ENCODE results near the gene ABCA4.
A peak's percentile ranks its signal among the peaks of the same experiment; 100 is the strongest.
"Not testable (repeated sequence)": the region's sequence is repeated elsewhere in the genome, so short reads cannot be mapped to it uniquely, and the experiment has no call there.

ABCA4 gene

DNA sequence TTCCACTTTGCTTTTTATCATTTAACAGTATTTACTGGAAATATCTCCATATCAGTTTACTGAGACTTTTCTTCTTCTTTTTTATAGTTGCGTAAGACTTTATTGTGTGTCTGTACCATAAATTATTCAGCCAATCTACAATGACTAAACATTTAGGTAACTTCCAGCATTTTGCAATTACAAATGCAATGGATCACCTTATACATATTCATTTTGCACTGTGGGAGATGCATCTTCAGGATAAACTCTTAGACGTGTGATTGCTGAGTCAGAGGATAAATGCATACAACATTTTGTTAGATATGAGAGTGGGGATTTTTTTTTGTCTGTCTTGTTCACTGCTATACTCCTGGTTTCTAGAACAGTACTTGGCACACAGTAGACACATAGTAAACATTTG, 116.0 kb downstream of the ABCA4 start:
- Histone ChIP-seq H3K9me3 (ENCODE audit: low read depth, low read length) (no peaks in the 10 kb centered on the region), H3K36me3 (ENCODE audit: insufficient read depth, low read length) (no peaks in the 10 kb centered on the region), H3K4me3 (peak overlapping the region; percentile 12; the same call in 1 of the 2 replicates), H3K9ac (ENCODE audit: insufficient read length) (no peak overlapping the region), H3K27ac (peak overlapping the region; percentile 55; the same call in 1 of the 2 replicates)
- TF ChIP-seq POLR2AphosphoS5 (IDR thresholded peaks at IDR 0.05; ENCODE audit: borderline replicate concordance, low read depth, low read length) (no peak), EZH2 (IDR thresholded peaks at IDR 0.05) (no peak), FOXP2 (optimal IDR thresholded peaks at IDR 0.05; ENCODE audit: control extremely low read depth, extremely low read length, insufficient read depth) (no peak)
- peak; percentile 40 for DNase-seq (ENCODE audit: low read depth, low spot score)

DNA sequence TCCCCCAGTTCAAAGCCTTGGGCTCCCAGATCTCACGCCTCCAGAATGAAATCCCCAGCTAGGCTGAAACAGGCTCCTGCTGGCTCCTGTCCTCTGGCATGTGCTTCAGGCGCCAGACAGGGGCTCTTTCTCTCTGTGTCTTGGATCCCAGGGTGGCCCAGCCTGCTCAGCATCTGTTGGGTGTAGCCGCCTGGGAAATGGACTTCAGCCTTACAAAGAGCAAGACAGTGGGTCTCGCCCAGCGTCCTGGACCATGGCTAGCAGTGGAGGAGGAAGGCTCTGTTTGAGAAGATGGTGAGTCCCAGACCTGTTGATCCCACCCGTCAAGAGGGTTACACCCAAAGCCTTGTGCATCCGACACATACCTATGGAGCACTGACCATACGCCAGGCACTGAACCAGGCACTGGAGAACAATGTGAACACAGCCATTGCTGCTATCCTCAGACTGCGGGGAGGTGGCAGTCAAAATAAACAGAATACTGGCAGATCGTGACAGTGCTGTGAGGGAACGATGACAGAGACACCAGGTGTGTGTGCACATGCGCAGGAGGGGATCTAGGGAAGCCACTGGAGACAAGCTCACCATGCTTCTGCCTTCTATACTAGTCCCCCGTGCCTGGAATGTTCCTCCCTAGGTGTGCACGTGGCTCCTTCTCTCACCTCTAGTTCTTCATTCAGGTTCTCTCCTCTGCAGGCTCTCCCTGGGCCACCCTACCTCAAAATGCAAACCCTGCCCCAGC, 118.7 kb downstream of the ABCA4 start:
- H3K36me3 ChIP-seq (ENCODE audit: insufficient read depth, low read length): no peaks in the 10 kb centered on the region
- DNase-seq (ENCODE audit: low read depth, low spot score): no peak

DNA sequence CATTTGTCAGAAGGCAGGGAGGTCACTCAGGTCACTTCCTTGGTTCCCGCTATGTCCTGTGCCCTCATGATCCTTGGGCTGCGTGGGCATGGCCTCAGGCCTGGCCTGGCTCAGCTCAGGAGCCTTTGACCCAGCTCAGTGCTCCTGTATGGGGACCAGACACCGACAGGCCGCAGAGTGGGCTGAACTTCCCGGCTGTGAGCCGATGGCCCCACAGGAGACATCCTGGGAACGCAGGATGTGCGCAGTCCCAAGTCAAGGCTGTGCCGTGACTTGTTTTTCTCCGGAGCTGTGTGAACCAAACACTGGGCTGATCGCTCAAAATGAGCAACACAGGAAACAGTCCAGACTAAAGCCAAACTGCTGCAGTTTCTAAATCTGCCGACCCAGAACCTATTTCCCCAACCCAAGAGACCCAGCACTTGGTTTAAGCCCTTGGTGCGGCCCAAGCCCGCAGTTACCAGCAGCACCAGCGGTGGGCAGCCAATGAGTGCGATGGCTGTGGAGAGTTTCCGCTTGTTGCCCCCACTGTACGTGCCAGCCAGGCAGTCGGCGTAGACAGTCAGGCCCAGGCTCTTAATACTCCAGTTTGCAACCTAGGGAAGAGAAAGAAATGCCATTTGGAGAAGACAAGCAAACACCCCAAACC, 119.4 kb downstream of the ABCA4 start:
- DNase-seq (ENCODE audit: low read depth, low spot score): no peak
- TF ChIP-seq FOXP2 (optimal IDR thresholded peaks at IDR 0.05; ENCODE audit: control extremely low read depth, extremely low read length, insufficient read depth): no peak
- no peak for TF ChIP-seq EZH2 (IDR thresholded peaks at IDR 0.05)
- no peak for TF ChIP-seq POLR2AphosphoS5 (IDR thresholded peaks at IDR 0.05; ENCODE audit: borderline replicate concordance, low read depth, low read length)
- Histone ChIP-seq H3K4me3 (no peak overlapping the region), H3K9me3 (ENCODE audit: low read depth, low read length) (no peaks in the 10 kb centered on the region), H3K27ac (no peak overlapping the region), H3K36me3 (ENCODE audit: insufficient read depth, low read length) (no peaks in the 10 kb centered on the region), H3K9ac (ENCODE audit: insufficient read length) (no peak overlapping the region)

More for the DNA sequence above, 118.7 kb downstream of the ABCA4 start:
- Histone ChIP-seq H3K4me3 (no peak overlapping the region), H3K9ac (ENCODE audit: insufficient read length) (no peak overlapping the region), H3K9me3 (ENCODE audit: low read depth, low read length) (no peaks in the 10 kb centered on the region), H3K27ac (no peak overlapping the region)
- no peak for TF ChIP-seq POLR2AphosphoS5 (IDR thresholded peaks at IDR 0.05; ENCODE audit: borderline replicate concordance, low read depth, low read length)
- no peak for TF ChIP-seq EZH2 (IDR thresholded peaks at IDR 0.05)
- no peak for TF ChIP-seq FOXP2 (optimal IDR thresholded peaks at IDR 0.05; ENCODE audit: control extremely low read depth, extremely low read length, insufficient read depth)

DNA sequence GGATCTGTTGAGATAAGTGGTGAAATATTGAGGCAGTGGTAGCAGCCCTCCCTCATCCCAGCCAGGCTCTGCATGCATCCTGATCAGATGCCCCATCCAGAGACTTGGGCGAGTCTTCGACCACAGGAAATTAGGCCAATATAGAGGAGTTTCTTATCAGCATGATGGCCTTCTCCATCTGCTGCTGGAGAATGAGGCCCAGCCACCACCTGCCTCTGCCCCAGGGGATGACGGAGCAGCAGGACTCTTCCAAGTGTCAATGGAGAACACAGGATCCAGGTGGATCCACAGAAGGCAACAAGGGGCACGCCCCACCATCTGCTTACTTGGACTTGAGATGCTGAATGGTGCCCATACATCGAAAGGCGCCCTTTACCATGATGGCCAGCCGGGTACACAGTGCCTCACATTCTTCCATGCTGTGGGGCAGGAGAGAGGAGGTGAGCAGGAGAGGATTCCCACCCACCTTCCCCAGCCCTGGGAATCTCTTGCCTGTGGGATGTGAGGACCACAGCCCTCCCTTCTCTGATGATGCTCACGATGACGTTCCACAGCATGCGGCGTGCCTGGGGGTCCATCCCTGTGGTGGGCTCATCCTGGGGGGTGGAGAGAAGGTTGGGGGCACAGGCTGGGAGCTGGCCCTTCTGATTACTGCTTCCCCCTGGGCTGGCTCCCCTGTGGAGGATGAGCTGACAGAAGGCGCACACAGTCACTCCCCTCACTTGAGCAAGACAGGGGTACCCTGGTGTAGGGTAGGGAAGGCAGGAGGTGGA, 120.3 kb downstream of the ABCA4 start:
- no peak for DNase-seq (ENCODE audit: low read depth, low spot score)
- Histone ChIP-seq H3K27ac (no peak overlapping the region), H3K9ac (ENCODE audit: insufficient read length) (no peak overlapping the region), H3K9me3 (ENCODE audit: low read depth, low read length) (no peaks in the 10 kb centered on the region), H3K36me3 (ENCODE audit: insufficient read depth, low read length) (no peaks in the 10 kb centered on the region), H3K4me3 (no peak overlapping the region)
- TF ChIP-seq EZH2 (IDR thresholded peaks at IDR 0.05) (no peak), FOXP2 (optimal IDR thresholded peaks at IDR 0.05; ENCODE audit: control extremely low read depth, extremely low read length, insufficient read depth) (no peak), POLR2AphosphoS5 (IDR thresholded peaks at IDR 0.05; ENCODE audit: borderline replicate concordance, low read depth, low read length) (no peak)

DNA sequence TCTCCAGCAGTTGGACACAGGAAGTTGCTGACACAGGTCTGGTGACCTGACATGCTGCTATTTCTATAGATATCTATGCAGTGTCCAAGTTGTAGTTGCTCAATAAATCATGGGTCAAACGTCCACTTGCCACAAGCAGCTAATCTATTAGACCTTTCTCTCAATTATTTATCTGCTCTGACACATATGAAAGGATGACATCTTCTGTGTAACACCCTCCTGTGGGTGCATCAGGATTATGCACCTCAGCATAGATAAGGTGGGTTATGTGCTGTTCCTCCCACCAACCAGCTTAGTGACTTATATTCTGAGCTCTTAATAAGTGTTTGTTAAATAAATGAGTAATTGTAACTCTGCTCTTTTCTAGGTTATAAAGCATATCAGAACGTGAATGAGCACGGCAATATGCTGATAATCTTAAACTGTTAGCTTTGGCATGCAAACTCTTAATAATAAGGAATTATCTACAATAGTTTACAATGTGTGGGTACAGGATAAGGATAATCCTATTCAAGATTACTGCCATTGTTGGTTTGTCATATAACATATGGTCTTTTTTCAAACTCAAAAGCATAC, 121.0 kb downstream of the ABCA4 start:
- no peaks in the 10 kb centered on the region for H3K9me3 ChIP-seq (ENCODE audit: low read depth, low read length)
- H3K27ac ChIP-seq: no peak overlapping the region
- H3K9ac ChIP-seq (ENCODE audit: insufficient read length): no peak overlapping the region
- H3K36me3 ChIP-seq (ENCODE audit: insufficient read depth, low read length): no peaks in the 10 kb centered on the region
- no peak for DNase-seq (ENCODE audit: low read depth, low spot score)
- TF ChIP-seq FOXP2 (optimal IDR thresholded peaks at IDR 0.05; ENCODE audit: control extremely low read depth, extremely low read length, insufficient read depth) (no peak), EZH2 (IDR thresholded peaks at IDR 0.05) (no peak), POLR2AphosphoS5 (IDR thresholded peaks at IDR 0.05; ENCODE audit: borderline replicate concordance, low read depth, low read length) (no peak)
- H3K4me3 ChIP-seq: no peak overlapping the region

DNA sequence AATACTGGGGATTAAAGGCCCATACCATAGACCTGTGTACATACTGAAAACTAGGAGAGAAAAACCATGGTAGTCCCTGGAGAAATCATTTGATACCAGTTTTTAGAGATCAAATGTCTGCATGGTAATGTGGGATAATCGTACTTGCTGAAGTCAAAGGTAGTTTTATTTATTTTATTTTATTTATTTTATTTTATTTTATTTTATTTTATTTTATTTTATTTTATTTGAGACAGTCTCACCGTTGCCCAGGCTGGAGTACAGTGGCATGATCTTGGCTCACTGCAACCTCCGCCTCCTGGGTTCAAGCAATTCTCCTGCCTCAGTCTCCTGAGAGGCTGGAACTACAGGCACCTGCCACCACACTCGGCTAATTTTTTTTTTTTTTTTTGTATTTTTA, 122.4 kb downstream of the ABCA4 start:
- H3K9ac ChIP-seq (ENCODE audit: insufficient read length); H3K36me3 ChIP-seq (ENCODE audit: insufficient read depth, low read length); H3K4me3 ChIP-seq; H3K27ac ChIP-seq; H3K9me3 ChIP-seq (ENCODE audit: low read depth, low read length); DNase-seq (ENCODE audit: low read depth, low spot score): not testable (repeated sequence)

DNA sequence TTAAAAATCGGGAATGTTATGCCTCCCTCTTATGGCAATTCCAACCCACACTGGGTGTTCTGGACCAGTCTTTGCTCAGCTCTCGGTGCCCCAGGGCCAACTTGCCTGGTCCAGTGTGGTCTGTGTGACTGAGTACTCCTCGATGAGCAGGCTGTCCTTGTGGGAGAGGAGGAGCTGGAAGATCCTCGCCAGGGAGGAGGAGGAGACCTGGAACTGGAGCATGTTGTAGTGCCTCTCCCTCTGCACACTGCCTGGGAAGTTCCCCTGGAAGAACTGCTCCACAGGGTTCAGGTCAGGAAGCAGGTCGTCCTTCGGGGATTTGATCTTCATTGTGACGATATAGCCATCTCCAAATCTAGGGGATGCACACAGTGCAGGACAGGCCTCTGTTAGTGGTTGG, 123.2 kb downstream of the ABCA4 start:
- no peak overlapping the region for H3K4me3 ChIP-seq
- H3K9ac ChIP-seq (ENCODE audit: insufficient read length): no peak overlapping the region
- DNase-seq (ENCODE audit: low read depth, low spot score): no peak
- no peak overlapping the region for H3K27ac ChIP-seq
- H3K36me3 ChIP-seq (ENCODE audit: insufficient read depth, low read length): no peaks in the 10 kb centered on the region
- no peaks in the 10 kb centered on the region for H3K9me3 ChIP-seq (ENCODE audit: low read depth, low read length)
- no peak for TF ChIP-seq POLR2AphosphoS5 (IDR thresholded peaks at IDR 0.05; ENCODE audit: borderline replicate concordance, low read depth, low read length)
- TF ChIP-seq EZH2 (IDR thresholded peaks at IDR 0.05): no peak
- no peak for TF ChIP-seq FOXP2 (optimal IDR thresholded peaks at IDR 0.05; ENCODE audit: control extremely low read depth, extremely low read length, insufficient read depth)

Data from SK-N-MC (cell line).